Hematopoietic multipotent progenitor cell treated with erythropoietin and hydrocortisone succinate and interleukin-3 and kit ligand, for 8 days (in vitro differentiated cells): ENCODE measurements around the gene RPS19BP1.

Experiments
- DNase-seq: peaks from one replicate; pipeline ENCODE4 v3.0.0-alpha.2; 2015

RPS19BP1 gene, protein sequence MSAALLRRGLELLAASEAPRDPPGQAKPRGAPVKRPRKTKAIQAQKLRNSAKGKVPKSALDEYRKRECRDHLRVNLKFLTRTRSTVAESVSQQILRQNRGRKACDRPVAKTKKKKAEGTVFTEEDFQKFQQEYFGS

GRCh38 chr22:39532215-39533073 lies at the start of gene RPS19BP1:
Gene RPS19BP1, minus strand, starts transcription at chr22:39532748. Its CDS starts 10 bp downstream, at chr22:39532738.
- DNase-seq = peak; percentile 100

- no peak for DNase-seq
Measured at GRCh38 chr22:39581303-39581702, 48.8 kb upstream of the RPS19BP1 start.

DNA sequence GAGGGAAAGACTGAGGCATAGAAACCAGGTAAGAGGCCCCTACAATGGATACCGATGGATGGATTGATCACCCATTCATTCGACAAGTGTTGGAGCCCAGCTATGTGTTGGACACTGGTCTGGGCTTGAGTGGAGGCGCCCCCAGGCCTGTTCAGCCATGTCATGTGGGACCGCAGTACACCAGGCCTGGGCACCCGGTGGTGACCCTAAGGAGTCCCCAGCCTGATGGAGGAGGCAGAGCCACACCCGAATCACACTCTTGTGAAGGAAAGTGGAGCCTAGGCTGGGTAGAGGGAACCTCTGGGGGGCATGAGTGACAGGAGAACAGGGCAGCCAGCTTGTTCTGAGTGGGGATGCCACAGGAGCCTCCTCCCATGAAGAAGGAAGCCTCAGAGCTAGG lies 48.2 kb upstream of the RPS19BP1 start:
- DNase-seq = no peak

DNA sequence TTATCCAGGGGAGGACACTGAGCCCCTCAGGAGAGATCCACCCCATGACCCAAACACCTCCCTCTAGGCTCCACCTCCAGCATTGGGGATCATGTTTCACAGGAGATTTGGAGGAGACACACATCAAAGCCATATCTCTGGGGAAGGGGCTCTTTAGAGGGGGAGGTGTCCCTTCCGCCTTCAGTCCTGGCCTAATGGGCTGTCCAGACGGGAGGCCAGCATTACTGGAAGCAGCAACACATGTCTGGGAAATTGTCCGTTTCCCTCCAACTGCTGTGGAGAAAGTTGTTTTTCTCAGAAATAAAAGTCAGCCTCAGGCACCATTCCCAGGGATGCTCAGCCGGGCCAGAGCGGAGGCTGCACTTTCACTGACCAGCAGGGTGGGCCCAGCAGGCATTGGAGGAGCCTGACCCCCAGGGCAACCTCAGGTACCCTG lies 47.5 kb upstream of the RPS19BP1 start:
- DNase-seq = no peak

DNA sequence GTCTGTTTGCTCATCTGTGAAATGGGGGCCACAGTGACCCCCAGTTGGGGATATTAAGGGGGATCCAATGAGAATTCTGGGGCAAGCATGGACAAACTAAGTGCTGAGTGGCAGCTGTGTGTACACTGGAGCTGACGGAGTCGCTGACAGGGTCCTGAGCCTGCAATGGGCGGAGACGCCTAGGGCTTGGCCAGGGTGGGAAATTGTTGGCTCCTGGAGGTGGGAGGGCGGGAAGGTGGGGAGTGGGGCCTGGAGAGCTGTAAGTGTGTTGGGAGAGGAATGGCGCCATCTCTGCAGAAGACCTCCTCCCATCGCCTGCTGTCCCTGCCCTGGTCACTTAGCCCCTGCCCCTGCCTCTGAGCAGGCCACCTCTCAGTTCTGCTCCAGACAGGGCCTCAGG lies 45.4 kb upstream of the RPS19BP1 start:
- no peak for DNase-seq

DNA sequence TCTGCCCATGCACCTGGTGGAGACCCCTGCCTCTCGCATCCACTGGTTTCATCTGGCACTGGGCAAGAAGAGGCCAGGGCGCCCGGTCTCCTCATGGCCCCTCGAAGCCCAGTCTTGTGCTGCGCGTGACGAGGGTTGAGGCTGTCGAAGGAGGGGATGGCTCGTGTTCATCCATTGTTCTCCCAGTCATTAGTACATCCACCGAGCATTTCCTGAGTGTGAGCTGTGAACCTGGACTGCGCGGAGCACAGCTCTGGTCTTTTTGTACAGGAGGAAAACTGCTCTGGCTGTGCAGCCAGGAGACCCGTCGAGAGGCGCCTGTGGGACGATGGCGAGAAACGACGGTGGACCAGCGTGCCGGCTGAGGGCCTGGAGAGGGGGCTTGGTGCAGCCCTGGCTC lies 44.8 kb upstream of the RPS19BP1 start:
- DNase-seq = no peak

DNA sequence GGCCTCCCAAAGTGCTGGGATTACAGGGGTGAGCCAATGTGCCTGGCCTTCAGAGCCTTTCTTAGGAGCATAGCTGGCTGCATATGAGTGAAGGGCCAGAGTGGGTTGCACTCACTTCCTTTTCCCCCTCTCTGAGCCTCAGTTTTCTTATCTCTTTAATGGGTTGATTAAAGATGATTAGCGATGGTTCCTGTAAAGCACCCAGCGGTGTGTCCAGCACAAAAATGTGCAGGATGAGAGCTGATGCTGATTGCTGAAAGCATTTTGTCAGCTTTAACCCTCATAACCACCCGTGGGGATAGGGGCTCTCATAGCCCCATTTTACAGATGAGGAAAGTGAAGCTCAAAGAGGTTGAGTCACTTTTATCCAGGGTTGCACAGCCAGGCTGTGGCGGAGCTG lies 43.5 kb upstream of the RPS19BP1 start:
- DNase-seq = no peak

DNA sequence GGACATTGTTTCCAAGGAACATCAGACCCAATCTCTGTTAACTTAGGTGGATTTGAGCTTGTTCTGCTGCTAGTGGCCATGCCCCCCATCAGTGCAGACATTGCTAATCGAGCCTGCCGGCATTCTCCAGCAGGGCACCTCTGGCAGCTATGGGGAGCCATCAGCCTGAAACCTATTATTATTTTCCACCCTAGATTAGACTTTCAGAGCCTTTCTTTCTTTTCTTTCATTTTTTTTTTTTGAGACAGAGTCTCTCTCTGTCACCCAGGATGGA lies 42.9 kb upstream of the RPS19BP1 start:
- DNase-seq = no peak

DNA sequence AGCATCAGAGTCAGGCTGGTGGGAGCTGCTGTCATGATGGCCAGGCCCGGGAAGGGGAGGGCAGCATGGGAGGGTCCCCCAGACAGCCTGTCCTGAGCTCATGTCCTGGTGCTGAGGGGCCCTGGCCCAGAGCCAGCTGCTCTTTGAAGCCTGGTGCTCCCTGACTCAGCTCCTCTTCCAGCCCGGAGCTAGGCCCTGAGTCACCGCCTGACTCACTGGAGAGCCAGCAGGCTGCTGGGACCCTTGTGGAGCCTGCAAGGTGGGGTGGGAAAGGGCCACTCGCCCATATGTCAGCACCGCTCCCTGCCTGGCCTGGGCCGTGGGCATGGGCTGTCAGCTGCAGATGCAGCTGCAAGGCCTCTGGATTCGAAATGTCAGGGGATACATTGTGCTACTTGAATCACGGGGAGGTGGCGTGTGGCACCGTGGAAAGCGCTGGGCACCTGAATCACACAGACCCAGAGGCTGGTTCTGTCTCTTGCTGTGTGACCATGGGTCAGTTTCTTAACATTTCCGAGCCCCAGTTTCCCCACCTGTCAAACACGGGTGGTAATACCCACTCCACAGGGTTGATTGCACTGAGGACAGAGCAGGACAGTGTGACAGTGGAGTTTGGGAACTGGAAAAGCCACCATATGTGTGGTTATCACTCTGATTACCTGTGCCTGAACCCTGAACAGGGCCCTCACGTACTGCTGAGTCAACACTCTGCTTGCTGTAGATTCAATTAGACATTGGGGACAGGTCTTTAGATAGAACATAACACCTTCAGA lies 42.4 kb upstream of the RPS19BP1 start:
- no peak for DNase-seq

- no peak for DNase-seq
Measured at GRCh38 chr22:39571538-39571937, 39.0 kb upstream of the RPS19BP1 start.

DNA sequence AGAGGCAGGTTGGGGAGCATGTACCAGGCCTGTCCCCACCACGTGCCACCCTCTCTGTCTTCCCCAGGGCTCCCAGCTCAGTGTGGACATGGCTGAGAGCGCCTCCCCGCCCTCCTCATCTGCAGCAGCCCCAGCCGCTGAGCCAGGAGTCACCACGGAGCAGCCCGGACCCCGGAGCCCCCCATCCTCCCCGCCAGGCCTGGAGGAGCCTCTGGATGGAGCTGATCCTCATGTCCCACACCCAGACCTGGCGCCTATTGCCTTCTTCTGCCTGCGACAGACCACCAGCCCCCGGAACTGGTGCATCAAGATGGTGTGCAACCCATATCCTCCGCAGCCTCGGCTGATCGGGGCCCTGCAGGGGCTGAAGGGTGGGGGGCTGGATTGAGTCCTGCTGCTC lies 38.1 kb upstream of the RPS19BP1 start, which contains the start of gene CACNA1I:
TSS of gene CACNA1I (plus strand) at position 89 of the 400 bp plus-strand sequence. CDS start at position 89, 0 bp downstream.
- DNase-seq = no peak

GRCh38 chr22:39570226-39570625 lies 37.7 kb upstream of the RPS19BP1 start:
- DNase-seq = no peak

DNA sequence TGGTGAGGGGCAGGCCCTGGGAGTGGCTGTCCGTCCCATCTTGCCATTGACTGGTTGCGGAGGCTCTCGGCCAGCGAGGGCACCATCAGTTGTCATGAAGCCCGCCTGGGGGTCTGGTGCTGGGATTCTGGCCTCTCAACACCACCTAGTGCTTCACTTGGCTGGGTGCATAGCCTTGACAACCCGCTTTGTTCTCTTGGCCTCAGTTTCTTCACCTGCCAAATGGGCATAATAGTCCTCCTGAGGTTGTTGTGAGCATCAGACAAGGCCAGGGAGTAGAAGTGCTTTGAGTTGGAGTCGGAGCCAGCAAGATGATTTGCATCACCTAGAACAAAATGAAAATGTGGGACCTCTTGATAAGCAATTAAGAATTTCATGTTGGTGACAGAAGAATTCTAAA lies 36.5 kb upstream of the RPS19BP1 start:
- DNase-seq = no peak

GRCh38 chr22:39568278-39568981 lies 35.9 kb upstream of the RPS19BP1 start:
- DNase-seq = no peak

GRCh38 chr22:39567135-39567946 lies 34.8 kb upstream of the RPS19BP1 start:
- DNase-seq = no peak

DNA sequence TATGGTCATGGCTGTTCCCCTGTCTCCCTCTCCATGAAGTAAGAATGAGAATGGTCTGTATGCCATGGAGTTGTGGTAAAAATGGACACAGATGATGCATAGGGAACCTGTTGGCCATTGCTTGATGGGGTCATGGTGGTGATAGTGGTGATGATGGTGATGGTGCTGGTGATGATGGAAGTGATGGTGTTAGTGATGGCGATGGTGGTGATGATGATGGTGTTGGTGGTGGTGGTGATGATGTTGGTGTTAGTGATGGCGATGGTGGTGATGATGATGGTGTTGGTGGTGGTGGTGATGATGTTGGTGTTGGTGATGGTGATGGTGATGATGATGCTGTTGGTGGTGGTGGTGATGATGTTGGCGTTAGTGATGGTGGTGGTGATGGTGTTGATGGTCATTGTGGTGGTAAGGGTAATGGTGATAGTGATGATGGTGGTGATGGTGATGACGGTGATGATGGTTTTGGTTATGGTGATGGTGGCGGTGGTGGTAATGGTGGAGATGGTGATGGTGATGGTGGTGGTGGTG lies 32.9 kb upstream of the RPS19BP1 start:
- DNase-seq = no peak

- DNase-seq = no peak
Measured at GRCh38 chr22:39563571-39564428, 31.3 kb upstream of the RPS19BP1 start.

DNA sequence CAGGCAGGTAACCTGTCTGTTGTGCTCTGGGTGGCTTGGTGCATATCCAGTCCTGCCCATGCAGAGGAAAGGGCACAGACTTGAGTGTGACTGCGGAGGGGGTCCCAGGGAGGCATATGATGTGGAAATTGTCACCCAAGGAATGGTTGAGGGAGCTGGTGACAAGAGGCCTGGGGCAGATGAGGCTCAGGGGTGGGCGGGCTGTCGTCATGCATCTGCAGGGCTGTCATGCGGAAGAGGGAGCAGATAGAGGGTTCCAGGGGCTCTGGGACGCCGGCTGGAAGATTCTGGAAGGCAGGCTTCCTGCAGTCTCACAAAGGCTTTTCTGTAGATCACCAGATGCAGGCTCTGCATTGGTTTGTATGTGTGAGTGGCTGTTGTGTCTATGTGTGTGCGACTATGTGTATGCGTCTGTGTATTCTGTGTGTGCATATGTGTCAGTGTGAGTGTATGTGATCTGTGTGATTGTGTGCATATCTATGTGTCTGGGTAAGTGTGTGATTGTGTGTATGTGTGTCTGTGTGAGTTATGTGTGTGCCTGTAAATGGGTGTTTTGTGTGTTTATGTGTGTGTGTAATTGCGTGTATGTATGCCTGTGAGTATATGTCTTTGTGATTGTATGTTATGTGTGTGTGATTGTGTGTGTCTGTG lies 30.4 kb upstream of the RPS19BP1 start:
- DNase-seq = no peak

DNA sequence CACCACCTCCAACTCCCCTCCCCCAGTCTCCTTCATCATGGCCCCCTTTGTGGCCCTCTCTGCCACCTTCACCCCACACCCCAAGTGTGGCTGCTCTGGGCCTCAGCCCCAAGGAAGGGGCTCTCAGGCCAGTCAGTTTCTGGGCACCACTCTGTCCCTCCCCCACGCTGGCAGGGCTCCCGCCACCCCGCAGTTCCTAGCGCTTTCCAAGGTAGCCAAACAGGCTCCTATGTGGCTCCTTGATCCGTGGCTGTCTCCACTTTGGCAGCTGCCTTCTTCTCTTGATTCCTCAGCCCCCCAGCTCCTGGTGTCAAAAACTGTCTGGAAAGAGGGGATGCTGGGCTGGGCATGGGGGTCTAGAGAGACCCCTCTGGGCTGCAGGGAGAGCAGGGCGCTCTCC lies 27.6 kb upstream of the RPS19BP1 start:
- no peak for DNase-seq

DNA sequence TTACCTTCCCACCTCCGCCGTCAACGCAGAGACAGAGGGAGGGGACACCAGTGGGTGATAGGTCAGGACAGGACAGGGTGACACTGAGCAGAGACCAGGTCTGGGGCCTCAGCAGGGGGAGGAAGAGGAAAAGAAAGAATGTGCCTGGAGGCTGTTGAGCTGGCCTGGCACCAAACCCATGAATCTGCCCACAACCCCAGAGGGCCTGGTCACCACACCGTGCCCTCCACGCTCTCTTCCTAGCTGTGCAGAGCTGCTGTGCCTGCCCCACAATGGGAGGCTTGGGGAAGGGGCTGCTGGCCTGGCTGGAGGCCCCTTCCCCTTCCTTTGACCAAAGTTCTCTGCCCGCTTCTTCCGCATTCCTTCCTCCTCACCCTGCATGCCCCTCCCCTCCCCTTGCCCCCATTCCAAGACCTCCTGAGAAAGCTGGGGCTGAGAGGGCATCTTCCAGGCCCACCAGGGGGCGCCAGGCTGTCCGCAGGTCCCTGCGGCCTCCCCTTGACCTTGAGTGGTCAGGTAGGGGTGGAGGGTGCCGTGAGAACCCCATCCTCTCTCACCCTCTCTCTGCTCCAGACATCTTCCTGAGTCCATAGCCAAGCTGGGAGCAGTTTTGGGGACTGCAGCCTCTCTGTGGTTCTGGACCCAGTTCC lies 27.0 kb upstream of the RPS19BP1 start:
- no peak for DNase-seq
